Fibroblast of skin of scalp (primary cell): Measurements from ENCODE around the gene KLHL8.
"Not testable (repeated sequence)": the region's sequence is repeated elsewhere in the genome, so short reads cannot be mapped to it uniquely, and the experiment has no call there.

Experiments used
- DNase-seq: peaks from one replicate; pipeline ENCODE4 v3.0.0-alpha.2; 2013

KLHL8 gene

GRCh38 chr4:87227751-87228151, 7.3 kb upstream of the KLHL8 start:
- no peak for DNase-seq

- no peak for DNase-seq
Measured at GRCh38 chr4:87225936-87226335, 5.5 kb upstream of the KLHL8 start.

- DNase-seq = no peak
Measured at GRCh38 chr4:87224141-87224923, 3.9 kb upstream of the KLHL8 start.

GRCh38 chr4:87219632-87220093, 755 bp downstream of the KLHL8 start:
- DNase-seq = peak; percentile 42

- DNase-seq = not testable (repeated sequence)
Measured at GRCh38 chr4:87217235-87217763, 3.1 kb downstream of the KLHL8 start.

GRCh38 chr4:87216469-87216868, 3.9 kb downstream of the KLHL8 start:
- DNase-seq = no peak

- no peak for DNase-seq
Measured at GRCh38 chr4:87213421-87214075, 6.9 kb downstream of the KLHL8 start.

- no peak for DNase-seq
Measured at GRCh38 chr4:87211249-87211952, 9.0 kb downstream of the KLHL8 start.

- DNase-seq = no peak
Measured at GRCh38 chr4:87209696-87210095, 10.7 kb downstream of the KLHL8 start.

- no peak for DNase-seq
Measured at GRCh38 chr4:87209182-87209581, 11.2 kb downstream of the KLHL8 start.

GRCh38 chr4:87204559-87204958, 15.9 kb downstream of the KLHL8 start:
- DNase-seq = no peak

- no peak for DNase-seq
Measured at GRCh38 chr4:87196927-87197326, 23.5 kb downstream of the KLHL8 start.

- no peak for DNase-seq
Measured at GRCh38 chr4:87196146-87196545, 24.3 kb downstream of the KLHL8 start.

GRCh38 chr4:87193958-87194675, 26.3 kb downstream of the KLHL8 start:
- DNase-seq = no peak

GRCh38 chr4:87192145-87192919, 28.1 kb downstream of the KLHL8 start:
- peak; percentile 51 for DNase-seq

- DNase-seq = no peak
Measured at GRCh38 chr4:87188932-87189331, 31.5 kb downstream of the KLHL8 start.

GRCh38 chr4:87188048-87188447, 32.4 kb downstream of the KLHL8 start:
- peak; percentile 81 for DNase-seq

GRCh38 chr4:87185146-87185870, 35.1 kb downstream of the KLHL8 start:
- DNase-seq = no peak

- DNase-seq = peak; percentile 34
Measured at GRCh38 chr4:87180767-87181166, 39.7 kb downstream of the KLHL8 start.

- peak; percentile 34 for DNase-seq
Measured at GRCh38 chr4:87179751-87180150, 40.7 kb downstream of the KLHL8 start.

GRCh38 chr4:87174672-87175071, 45.7 kb downstream of the KLHL8 start:
- no peak for DNase-seq
